T-helper 1 cell (primary cell): ENCODE results near the gene ATP7B.

Experiments used
- DNase-seq, 5 donors: peaks; one replicate each; pipeline ENCODE4 v3.0.0-alpha.2; 2012 to 2020

Gene ATP7B

DNA sequence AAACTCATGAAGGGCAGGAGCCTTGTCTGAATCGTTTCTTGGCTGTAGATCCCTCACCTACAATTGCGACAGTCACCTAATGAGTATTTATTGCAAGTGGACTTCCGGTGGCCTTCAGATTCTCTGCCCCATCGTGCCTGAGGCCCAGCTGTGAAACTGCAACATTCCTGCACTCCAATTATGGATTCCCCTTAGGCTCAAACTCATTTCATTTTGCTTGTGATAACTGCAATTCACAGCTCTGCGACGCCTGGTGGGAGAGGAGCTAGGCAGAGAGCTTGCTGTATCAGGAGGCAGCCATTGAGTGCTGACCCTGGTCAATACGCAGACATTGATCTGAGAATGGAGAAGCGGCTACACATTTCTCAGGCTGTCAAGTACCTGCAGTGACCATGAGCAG lies 90.5 kb downstream of the ATP7B start:
- DNase-seq, result no peak

- no peak for DNase-seq
Observed at GRCh38 chr13:51920267-51920666, 91.0 kb downstream of the ATP7B start.

- DNase-seq, result no peak
Observed at GRCh38 chr13:51919531-51919930, 91.7 kb downstream of the ATP7B start.

DNA sequence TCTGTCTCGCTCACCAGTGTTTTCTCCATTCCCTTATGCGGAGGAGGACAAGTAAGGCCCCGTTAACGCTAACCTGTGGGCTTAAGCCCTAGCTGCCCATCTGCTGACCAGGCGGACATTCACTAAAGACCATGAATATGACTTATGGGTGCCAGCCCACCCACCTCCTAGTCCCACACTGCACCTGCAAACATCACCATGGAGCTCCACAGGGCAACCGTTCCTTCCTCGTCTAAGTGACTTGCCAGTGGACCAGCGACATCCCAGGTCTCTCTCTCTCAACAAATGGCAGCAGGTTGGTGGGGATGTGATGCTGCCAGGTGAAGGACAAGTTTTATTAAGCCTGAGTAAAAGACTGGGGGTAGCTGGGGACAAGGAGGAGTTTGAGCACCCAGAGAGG lies 94.3 kb downstream of the ATP7B start:
- DNase-seq, result no peak

GRCh38 chr13:51916051-51916818 lies 95.0 kb downstream of the ATP7B start:
- DNase-seq, result no peak

DNA sequence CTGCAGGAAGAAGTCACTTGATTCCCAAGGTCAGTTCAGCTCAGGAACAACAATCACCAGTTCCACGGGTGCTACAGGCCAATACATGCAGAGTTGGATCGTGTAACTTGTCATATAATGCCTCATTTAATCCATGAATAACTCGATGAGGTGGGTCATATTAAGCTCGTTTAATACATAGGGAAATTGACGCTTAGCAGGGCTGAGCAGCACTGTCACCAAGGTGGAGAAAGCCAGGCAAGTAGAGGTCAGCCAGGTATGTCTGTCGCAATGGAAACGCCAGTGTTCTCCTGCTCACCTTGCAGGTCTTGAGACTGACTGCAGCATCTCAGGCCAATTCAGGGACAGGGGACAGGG lies 97.1 kb downstream of the ATP7B start:
- DNase-seq, result no peak

DNA sequence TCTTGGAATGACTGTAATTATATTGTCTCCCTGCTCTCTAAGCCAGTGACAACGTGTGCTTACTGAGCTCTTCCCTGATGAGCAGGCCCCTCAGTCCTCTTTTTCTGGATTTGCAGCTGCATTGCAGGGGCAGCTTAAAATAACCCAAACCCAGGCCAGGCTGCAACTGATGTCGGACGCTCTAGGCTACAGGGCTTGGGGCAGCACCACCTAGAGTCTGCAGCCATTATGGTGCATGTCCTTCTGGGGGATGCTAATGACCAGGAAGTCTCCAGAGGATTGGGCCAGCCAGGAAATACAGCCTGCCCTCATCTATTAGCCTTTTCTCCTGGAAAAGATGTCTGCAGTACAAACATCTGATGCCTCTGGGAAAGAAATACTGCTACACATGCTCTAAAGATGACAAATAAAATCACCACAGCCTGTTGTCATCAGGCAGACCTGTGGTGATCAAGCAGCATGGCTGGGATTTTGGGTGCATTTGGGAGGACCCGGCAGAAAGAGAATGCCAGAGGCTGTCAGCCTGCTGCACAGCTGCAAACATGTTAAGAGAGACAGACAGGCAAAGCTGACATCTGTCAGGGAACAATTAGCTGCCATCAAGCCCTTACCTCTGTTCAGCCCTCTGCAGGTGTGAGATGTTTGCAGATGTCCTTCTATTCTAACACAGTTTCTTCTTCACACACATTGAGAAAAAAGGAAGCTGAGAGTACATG lies 97.7 kb downstream of the ATP7B start:
- DNase-seq, result no peak

- DNase-seq, result no peak
Observed at GRCh38 chr13:51912511-51913225, 98.6 kb downstream of the ATP7B start.

GRCh38 chr13:51912091-51912490 lies 99.2 kb downstream of the ATP7B start:
- DNase-seq, result no peak

- DNase-seq, result no peak
Observed at GRCh38 chr13:51910508-51910907, 100.7 kb downstream of the ATP7B start.

DNA sequence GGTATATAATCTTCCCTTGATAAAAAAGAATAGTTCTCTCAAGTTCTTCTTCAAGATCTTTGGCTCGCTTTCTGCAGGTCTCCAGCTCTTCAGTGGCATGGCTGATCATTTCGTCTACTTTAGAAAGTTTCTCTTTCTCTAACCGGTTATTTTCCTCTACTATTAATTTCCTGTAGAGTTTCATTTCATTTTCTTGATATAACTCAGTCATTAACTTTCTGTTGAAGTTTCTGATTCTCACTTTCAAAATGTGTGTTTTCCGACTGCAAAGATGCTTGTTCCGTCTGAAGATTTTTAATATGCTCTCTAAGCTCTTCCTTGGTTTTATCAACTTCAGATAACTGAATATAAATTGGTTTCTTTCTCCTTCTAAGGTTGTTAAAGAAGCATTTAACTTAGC lies 102.0 kb downstream of the ATP7B start:
- DNase-seq, result peak in 1 of 5 donors; percentile 56

- DNase-seq, result no peak
Observed at GRCh38 chr13:51907040-51907732, 104.1 kb downstream of the ATP7B start.

- no peak for DNase-seq
Observed at GRCh38 chr13:51906581-51906980, 104.7 kb downstream of the ATP7B start.

GRCh38 chr13:51905787-51906186 lies 105.5 kb downstream of the ATP7B start:
- no peak for DNase-seq

GRCh38 chr13:51902776-51903175 lies 108.5 kb downstream of the ATP7B start:
- peak in 1 of 5 donors; percentile 44 for DNase-seq

- DNase-seq, result no peak
Observed at GRCh38 chr13:51900471-51900870, 110.8 kb downstream of the ATP7B start.

GRCh38 chr13:51895906-51896888 lies 115.1 kb downstream of the ATP7B start:
- DNase-seq, result peak in 4 of 5 donors; percentile 14 to 69 (median 26)

GRCh38 chr13:51894239-51894638 lies 117.0 kb downstream of the ATP7B start:
- DNase-seq, result no peak

DNA sequence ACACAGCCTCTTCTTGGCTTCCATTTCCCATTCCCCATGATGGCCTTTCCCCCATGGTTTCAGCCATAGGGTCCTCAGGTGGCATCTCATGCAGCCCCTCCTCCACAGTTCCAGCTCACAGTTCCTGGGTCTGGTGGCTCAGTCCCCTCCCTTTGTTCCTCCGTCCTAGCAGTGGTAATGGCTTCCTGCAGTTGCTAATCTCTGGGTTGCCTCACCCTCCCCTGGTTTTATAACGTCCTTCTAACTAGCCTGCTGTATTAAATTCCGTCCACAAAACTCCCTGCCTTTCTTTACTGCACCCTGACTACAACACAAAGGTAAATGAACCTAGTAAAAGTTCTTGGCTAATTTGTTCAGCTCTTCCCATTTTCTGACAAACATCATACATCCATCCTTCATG lies 118.6 kb downstream of the ATP7B start:
- no peak for DNase-seq

DNA sequence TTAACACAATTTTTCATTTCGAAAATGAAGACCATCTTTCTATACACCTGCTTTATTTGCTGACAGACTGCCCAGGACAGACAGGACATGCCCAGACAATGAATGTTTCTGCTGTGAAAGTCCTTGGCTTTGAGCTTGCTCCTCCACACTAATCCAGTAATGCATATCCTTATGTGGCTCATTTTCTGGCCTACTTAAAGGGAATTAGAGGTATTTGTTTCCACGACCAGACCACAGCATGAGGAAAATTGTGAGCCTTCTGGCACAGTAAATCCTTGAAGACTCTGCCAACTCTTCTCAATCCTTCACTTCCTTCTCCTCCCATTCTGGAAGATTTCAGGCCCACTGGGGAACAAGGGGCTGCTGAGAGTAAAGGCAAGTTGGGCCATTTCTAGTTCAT lies 123.8 kb downstream of the ATP7B start:
- DNase-seq, result no peak

DNA sequence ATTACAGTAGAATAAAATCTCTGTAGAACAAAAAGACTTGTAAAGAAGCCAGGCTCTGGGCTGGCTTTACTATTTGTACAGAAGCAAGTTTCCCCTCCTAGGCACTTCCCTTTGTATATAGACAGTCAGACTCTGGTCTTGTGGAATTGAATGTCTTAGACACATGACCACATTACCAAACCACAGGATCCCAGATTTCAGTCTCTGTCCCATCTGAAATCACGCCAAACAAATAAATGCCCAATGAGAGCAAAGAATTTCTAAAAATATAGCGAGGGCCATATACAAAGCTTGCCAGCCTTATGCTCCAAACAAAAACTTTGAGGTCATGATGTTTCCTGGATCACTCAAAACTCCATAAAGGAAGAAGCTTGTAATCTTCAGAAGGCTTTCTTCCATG lies 125.6 kb downstream of the ATP7B start:
- DNase-seq, result no peak

DNA sequence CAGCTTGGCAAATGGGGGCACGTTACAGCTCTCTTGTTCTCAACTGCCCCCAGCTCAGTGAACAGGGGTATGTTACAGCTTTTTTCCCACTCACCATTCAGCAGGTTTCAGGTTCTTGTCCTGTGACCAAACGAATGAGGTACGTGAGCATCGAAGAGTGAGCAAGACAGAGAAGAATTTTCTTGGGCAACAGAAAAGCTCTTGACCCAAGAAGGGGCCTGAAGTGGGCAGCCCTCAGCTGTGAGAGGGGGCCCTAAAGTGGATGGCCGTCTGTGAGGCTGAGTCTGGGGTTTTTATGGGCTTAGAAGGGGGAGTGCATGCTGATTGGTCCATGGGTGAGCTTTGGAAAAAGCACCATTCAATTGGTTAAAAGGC lies 128.0 kb downstream of the ATP7B start:
- no peak for DNase-seq
